ENCODE results near the gene TNRC18.

DNA sequence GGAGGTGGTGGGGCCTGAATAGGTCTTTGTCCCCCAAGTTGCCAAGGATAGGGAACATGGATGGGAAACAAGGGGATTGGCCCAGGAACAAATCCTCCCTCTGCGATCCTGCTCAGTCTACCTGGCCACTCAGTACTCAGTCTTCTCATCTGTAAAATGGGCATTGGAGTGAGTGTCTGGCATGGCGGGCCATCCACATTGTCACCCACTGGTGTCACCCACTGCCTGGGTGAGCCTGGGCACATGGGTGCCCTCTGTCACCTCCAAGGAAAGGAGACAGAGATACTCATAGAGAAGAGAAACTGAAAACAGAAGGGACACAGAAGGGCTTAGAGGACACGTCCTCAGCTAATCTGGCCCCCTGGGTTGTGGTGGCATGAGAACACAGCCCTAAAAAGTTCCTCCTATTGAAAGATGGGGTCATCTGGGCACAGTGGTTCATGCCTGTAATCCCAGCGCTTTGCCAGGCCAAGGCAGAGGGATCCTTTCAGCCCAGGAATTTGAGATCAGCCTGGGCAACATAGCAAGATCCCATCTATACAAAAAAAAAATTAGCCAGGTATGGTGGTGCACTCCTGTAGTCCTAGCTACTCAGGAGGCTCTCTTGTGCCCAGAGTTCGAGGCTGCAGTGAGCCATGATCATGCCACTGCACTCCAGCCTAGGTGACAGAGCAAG lies 12.5 kb upstream of the TNRC18 start:
- no peak for TF ChIP-seq ZBTB7A (IDR thresholded peaks at IDR 0.05; ENCODE audit: low read depth)
- TF ChIP-seq, protein P1, sequence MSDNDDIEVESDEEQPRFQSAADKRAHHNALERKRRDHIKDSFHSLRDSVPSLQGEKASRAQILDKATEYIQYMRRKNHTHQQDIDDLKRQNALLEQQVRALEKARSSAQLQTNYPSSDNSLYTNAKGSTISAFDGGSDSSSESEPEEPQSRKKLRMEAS (IDR thresholded peaks at IDR 0.05) = no peak
- TF ChIP-seq FOXM1 (IDR thresholded peaks at IDR 0.05; ENCODE audit: borderline replicate concordance, low read depth) = no peak

Measured in Ishikawa (cell line).